BLaER1 treated with 17β-estradiol and CSF1 and Interleukin-3, amounts not matched to agents 10 nM and 100 nM (cell line): Measurements from ENCODE around the gene NUDT14.

Experiments
- H3K27ac ChIP-seq, 11 experiments: shearing (Covaris generic); formaldehyde crosslinking; 2 replicates each; pipeline ENCODE4 v1.8.1; 2022
- H3K27me3 ChIP-seq, 11 experiments: shearing (Covaris generic); formaldehyde crosslinking; 2 replicates each; pipeline ENCODE4 v1.8.1; 2022
- H3K36me3 ChIP-seq, 11 experiments: shearing (Covaris generic); formaldehyde crosslinking; 2 replicates each; pipeline ENCODE4 v1.8.1; 2022
- H3K4me1 ChIP-seq, 10 experiments: shearing (Covaris generic); formaldehyde crosslinking; 2 replicates each; pipeline ENCODE4 v1.8.1; 2022
- H3K4me2 ChIP-seq, 11 experiments: shearing (Covaris generic); formaldehyde crosslinking; 2 replicates each; pipeline ENCODE4 v1.8.1; 2022
- H3K4me3 ChIP-seq, 10 experiments: shearing (Covaris generic); formaldehyde crosslinking; 2 replicates each; pipeline ENCODE4 v1.8.1; 2022
- H3K9ac ChIP-seq, 11 experiments: shearing (Covaris generic); formaldehyde crosslinking; 2 replicates each; pipeline ENCODE4 v1.8.1; 2022
- H3K9me3 ChIP-seq, 11 experiments: shearing (Covaris generic); formaldehyde crosslinking; replicated peaks in 1 of 11; 2 replicates each; pipeline ENCODE4 v1.8.1; 2022
- H4K20me1 ChIP-seq, 11 experiments: shearing (Covaris generic); formaldehyde crosslinking; 2 replicates each; pipeline ENCODE4 v1.8.1; 2022
- Cebpa-rat ChIP-seq, 11 experiments: shearing (Covaris generic); IDR thresholded peaks; 2 replicates each; pipeline ENCODE4 v1.8.1; 2022

The NUDT14 gene

DNA sequence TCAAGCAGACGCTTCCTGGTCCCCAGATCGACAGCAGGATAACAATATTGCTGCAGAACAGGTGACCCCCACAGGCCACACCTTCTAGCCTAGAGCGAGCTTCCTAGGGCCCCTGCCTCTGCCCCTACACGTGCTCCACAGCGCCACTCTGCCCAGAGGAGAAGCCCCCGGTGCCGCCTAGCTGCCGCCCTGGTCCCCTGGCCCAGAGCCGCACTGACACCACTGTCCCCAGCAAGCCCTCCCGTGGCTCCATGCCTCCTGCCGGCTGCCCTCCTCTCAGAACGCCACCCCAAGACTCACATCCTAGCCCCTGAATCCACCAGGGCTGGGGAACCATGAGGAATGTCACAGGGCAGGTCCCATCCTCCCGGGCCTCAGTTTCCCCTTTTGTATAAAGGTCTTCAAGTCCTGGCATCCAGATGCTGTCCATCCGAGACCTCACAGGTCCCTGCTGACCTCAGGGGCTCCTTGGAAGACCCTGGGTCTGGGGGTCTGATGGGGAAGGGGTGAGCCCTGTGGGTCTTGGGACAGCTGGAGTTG is 43.6 kb downstream of the NUDT14 start:
- H3K27ac ChIP-seq, result peak overlapping the region in 9 of 11 experiments; percentile 64 to 90 (median 80); a peak in 19 of 22 replicates
- TF ChIP-seq Cebpa-rat (IDR thresholded peaks at IDR 0.05), result no peak

DNA sequence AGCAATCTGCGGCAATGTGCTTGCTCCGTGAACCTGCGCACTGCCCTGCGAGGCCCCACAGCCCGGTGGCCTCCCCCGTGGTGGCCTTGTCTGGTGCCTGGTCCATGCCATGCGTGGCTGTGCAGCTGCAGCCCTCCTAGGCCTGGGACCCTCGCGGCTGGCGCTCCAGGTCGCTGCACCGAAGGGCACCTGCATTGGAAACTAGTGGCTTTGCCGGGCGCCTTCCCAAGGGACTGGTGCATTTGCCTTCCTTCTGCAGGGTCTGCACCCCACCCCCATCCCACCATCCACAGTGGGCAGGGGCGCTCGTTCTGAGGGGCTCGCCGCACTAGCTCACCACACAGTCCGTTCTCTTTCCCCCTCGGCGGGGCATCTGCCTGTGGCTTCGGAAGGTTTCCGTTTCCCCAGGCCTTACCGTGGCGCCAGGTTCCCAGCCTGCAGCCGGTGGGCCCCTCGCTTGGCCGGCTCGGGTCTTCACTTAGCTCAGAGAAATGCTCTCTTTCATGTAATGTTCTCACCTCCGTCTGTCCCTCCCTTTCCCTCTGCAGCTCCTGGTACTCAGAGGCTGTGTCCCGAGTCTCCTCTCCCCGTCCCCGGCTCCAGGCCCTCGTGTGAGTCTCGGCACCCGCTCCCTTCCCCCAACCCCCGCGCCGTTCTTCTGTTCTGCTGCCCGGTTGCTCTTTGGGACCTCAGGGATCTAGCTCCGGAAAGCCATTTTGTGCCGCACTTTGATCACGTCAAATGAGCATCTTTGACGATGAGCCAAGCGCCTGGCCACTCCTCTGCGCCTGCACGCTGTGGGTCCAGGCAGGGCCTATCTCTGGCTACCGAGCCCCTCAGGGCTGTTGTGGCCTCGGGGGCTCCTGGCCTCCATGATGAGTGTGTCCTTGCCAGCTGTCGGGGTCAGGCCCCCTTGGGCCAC is 44.5 kb downstream of the NUDT14 start:
- no peaks in the 10 kb centered on the region for H4K20me1 ChIP-seq
- H3K27ac ChIP-seq, result peak overlapping the region; percentile 29 to 90 (median 79); a peak in 21 of 22 replicates
- peak overlapping the region; percentile 93 to 100 (median 96) for H3K4me2 ChIP-seq
- no peak for TF ChIP-seq Cebpa-rat (IDR thresholded peaks at IDR 0.05)
- peaks cover 22 to 61% (median 42%) of the 10 kb centered on the region in 10 experiments for H3K4me1 ChIP-seq
- H3K9ac ChIP-seq, result peak overlapping the region; percentile 72 to 86 (median 78)
- peaks cover 6 to 44% (median 21%) of the 10 kb centered on the region in 11 experiments; a peak in 19 of 22 replicates for H3K36me3 ChIP-seq
- peaks cover 17 to 26% (median 20%) of the 10 kb centered on the region in 11 experiments for H3K9me3 ChIP-seq
- H3K4me3 ChIP-seq, result peak overlapping the region; percentile 60 to 78 (median 66)
- H3K27me3 ChIP-seq, result no peaks in the 10 kb centered on the region

More for the DNA sequence above, 43.6 kb downstream of the NUDT14 start:
- H4K20me1 ChIP-seq, result no peaks in the 10 kb centered on the region
- H3K27me3 ChIP-seq, result no peaks in the 10 kb centered on the region
- H3K4me1 ChIP-seq, result peaks cover 22 to 61% (median 42%) of the 10 kb centered on the region in 10 experiments
- peak overlapping the region; percentile 60 to 78 (median 66) for H3K4me3 ChIP-seq
- peak overlapping the region; percentile 93 to 100 (median 96) for H3K4me2 ChIP-seq
- H3K9me3 ChIP-seq, result peaks cover 12 to 22% (median 15%) of the 10 kb centered on the region in 11 experiments
- peaks cover 6 to 49% (median 29%) of the 10 kb centered on the region in 11 experiments; a peak in 19 of 22 replicates for H3K36me3 ChIP-seq
- H3K9ac ChIP-seq, result peak overlapping the region; percentile 72 to 86 (median 78); a peak in 21 of 22 replicates

DNA sequence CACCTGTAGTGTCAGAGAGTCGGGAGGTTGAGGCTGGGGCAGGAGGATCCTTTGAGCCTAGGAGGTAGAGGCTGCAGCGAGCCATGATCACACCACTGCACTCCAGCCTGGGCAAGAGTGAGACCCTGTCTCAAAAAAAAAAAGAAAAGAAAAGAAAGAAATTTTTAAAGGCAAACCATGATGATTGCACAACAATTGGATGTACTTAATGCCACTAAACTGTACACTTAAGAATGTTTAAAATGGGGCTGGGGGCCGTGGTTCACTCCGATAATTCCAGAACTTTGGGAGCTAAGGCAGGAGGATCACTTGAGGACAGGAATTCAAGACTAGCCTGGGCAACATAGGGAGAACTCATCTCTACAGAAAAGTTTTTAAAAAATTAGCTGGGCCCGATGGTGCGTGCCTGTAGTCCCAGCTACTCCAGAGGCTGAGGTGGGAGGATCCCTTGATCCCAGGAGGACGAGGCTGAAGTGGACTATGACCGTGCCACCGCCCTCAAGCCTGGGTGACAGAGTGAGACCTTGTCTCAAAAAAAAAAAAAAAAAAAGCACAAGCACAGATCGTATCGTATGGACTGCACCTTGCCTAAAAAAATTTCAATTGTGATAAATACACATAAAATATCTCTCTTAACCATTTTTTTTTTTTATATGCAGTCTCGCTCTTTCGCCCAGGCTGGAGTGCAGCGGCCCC is 45.3 kb downstream of the NUDT14 start:
- no peaks in the 10 kb centered on the region for H4K20me1 ChIP-seq
- peaks cover 22 to 61% (median 42%) of the 10 kb centered on the region in 10 experiments for H3K4me1 ChIP-seq
- peak overlapping the region; percentile 72 to 86 (median 78); a peak in 20 of 22 replicates for H3K9ac ChIP-seq
- H3K27ac ChIP-seq, result peak overlapping the region in 9 of 11 experiments; percentile 64 to 90 (median 80); a peak in 14 of 22 replicates
- H3K36me3 ChIP-seq, result peaks cover 6 to 43% (median 24%) of the 10 kb centered on the region in 11 experiments; a peak in 19 of 22 replicates
- H3K9me3 ChIP-seq, result peaks cover 25 to 33% (median 28%) of the 10 kb centered on the region in 11 experiments
- TF ChIP-seq Cebpa-rat (IDR thresholded peaks at IDR 0.05), result peak in 7 of 11 experiments; percentile 15 to 85 (median 65); a peak in 10 of 22 replicates
- H3K27me3 ChIP-seq, result no peaks in the 10 kb centered on the region
- peak overlapping the region; percentile 93 to 100 (median 96) for H3K4me2 ChIP-seq
- H3K4me3 ChIP-seq, result peak overlapping the region; percentile 60 to 78 (median 66)

DNA sequence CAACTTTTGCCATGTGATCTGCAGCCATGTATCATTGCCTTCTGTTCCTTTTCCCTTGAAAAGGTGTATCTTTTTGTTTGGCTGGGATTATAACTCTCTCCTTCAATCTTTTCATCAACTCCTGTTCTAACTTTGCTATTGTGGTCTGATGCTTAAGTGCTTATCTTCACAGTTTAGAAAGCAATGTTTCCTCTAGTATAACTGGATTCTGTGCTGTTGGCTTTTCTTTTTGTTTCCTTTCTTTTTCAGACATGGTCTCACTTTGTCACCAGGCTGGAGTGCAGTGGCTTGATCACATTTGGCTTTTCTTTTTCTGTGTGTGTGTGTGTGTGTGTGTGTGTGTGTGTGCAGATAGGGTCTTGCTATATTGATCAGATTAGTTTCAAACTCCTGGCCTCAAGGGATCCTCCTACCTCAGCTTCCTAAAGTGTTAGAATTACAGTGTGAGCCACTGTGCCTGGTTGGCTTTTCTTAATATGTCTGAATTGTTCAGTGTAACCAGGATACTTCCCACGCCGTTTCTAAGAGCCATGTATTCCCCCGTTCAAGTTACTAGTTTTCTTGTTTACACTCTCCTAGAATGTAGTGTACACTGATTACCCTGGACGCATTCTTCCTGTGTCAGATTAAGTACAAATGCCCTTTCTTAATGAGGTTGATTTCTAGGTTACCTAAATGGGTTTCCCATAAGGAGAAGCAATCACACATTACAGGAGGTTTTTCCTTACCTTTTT is 48.0 kb downstream of the NUDT14 start:
- H3K27me3 ChIP-seq, result no peaks in the 10 kb centered on the region
- no peak overlapping the region for H3K27ac ChIP-seq
- peaks cover 16 to 22% (median 18%) of the 10 kb centered on the region in 11 experiments for H3K9me3 ChIP-seq
- H3K36me3 ChIP-seq, result peaks cover 0 to 47% (median 25%) of the 10 kb centered on the region in 11 experiments; a peak in 13 of 22 replicates
- no peak for TF ChIP-seq Cebpa-rat (IDR thresholded peaks at IDR 0.05)
- peak overlapping the region in 3 of 11 experiments; percentile 4 to 24 (median 23); a peak in 1 of 22 replicates for H3K4me2 ChIP-seq
- peaks cover 22 to 52% (median 37%) of the 10 kb centered on the region in 10 experiments for H3K4me1 ChIP-seq
- H3K4me3 ChIP-seq, result no peak overlapping the region
- no peak overlapping the region for H3K9ac ChIP-seq
- H4K20me1 ChIP-seq, result no peaks in the 10 kb centered on the region

DNA sequence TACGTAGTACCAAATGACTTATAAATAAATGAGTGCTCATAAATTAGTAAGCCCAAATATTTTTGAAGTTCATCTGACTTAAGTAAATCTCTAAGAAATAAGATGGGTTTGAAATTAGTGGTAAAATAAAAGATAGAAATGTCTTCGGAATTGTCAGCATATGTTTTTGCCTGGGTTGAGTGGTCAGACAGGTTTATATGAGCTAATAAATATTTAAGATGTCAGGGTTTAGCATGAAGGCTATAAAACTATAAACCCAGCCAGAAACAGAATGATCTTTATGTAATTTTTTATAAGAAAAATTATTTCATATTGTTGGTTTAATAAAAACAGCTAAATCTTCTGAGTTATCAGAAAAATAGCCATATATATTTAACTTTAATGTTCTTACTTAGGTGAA is 49.9 kb downstream of the NUDT14 start:
- peaks cover 7 to 43% (median 20%) of the 10 kb centered on the region in 10 experiments for H3K4me1 ChIP-seq
- no peak overlapping the region for H3K27ac ChIP-seq
- no peak overlapping the region for H3K4me2 ChIP-seq
- no peak overlapping the region for H3K4me3 ChIP-seq
- TF ChIP-seq Cebpa-rat (IDR thresholded peaks at IDR 0.05), result no peak
- H3K9ac ChIP-seq, result no peak overlapping the region
- H3K27me3 ChIP-seq, result no peaks in the 10 kb centered on the region
- H4K20me1 ChIP-seq, result no peaks in the 10 kb centered on the region
- H3K9me3 ChIP-seq, result peaks cover 16 to 22% (median 18%) of the 10 kb centered on the region in 11 experiments
- H3K36me3 ChIP-seq, result peaks cover 0 to 61% (median 34%) of the 10 kb centered on the region in 11 experiments; a peak in 17 of 22 replicates

DNA sequence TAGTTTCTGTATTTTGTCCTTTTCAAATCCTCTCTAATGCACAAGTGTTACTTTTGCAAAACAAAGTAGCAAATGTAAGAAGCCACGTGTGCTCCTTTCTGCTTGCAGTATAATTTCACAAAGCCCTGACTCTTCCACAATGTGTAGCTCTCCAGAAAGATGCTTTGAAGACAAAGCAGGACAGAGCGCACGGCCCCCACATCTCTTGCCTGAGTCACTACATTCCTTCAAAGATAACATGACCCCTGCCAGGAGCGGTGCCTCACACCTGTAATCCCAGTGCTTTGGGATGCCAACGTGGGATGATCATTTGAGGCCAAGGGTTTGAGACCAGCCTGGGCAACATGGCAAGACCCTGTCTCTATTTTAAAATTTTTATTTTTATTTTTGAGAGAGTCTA is 53.1 kb downstream of the NUDT14 start:
- H3K36me3 ChIP-seq, result peaks cover 0 to 65% (median 38%) of the 10 kb centered on the region in 11 experiments; a peak in 17 of 22 replicates
- H3K4me2 ChIP-seq, result no peak overlapping the region
- peaks cover 16 to 43% (median 32%) of the 10 kb centered on the region in 10 experiments for H3K4me1 ChIP-seq
- TF ChIP-seq Cebpa-rat (IDR thresholded peaks at IDR 0.05), result no peak
- H3K4me3 ChIP-seq, result no peak overlapping the region
- no peak overlapping the region for H3K9ac ChIP-seq
- no peaks in the 10 kb centered on the region; a peak in 1 of 22 replicates for H3K27me3 ChIP-seq
- peaks cover 18 to 24% (median 20%) of the 10 kb centered on the region in 11 experiments for H3K9me3 ChIP-seq
- no peak overlapping the region for H3K27ac ChIP-seq
- peaks cover 0 to 12% (median 0%) of the 10 kb centered on the region in 11 experiments; a peak in 1 of 22 replicates for H4K20me1 ChIP-seq

DNA sequence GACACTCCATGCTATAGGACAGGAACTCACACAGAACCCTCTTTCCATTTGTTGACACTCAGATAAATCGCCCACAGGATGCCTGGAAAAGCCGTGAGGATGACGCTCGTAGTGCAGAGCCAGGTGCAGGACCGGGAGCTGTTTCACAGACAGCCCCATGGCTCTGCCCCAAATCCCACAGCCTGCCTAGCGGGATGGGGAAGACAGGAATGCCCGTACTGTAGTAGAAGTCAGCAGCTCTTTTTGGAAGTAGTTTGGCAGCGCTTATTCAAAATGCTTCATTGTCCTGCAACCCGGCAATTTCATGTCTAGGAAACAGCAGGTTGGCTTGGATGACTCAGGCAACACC is 54.2 kb downstream of the NUDT14 start:
- Histone ChIP-seq H3K9ac (no peak overlapping the region), H3K4me3 (no peak overlapping the region), H3K9me3 (peaks cover 26 to 33% (median 28%) of the 10 kb centered on the region in 11 experiments), H3K36me3 (peaks cover 0 to 71% (median 43%) of the 10 kb centered on the region in 11 experiments; a peak in 20 of 22 replicates), H4K20me1 (peaks cover 0 to 12% (median 0%) of the 10 kb centered on the region in 11 experiments; a peak in 1 of 22 replicates), H3K27ac (no peak overlapping the region), H3K27me3 (no peaks in the 10 kb centered on the region; a peak in 1 of 22 replicates), H3K4me2 (no peak overlapping the region), H3K4me1 (peaks cover 16 to 41% (median 32%) of the 10 kb centered on the region in 10 experiments)
- no peak for TF ChIP-seq Cebpa-rat (IDR thresholded peaks at IDR 0.05)
